Left cardiac atrium (tissue), 4 donors: ENCODE data around the gene SIVA1. TPM values are rescaled to one million over a fixed set of nuclear protein-coding genes. Genes with fewer than 3 reads are reported as not detected.

Source experiments
- ATAC-seq, 2 donors: fragments of 200-7000 bp; cut with Tn5 transposase; one replicate each; pipeline ENCODE4 v1.9.1; 2020; ENCODE audit warnings: mild to moderate bottlenecking in 2 of 2, moderate library complexity in 2 of 2
- DNase-seq: peaks from one replicate; pipeline ENCODE4 v3.0.0-alpha.2; 2020
- intact Hi-C, 2 donors: fragments of 100-400 bp; cut with DNase I; formaldehyde crosslinking; loops; one replicate each; pipeline versions ENCODE4 v1.14.1 to v1.15.1; 2022 to 2023
- total RNA-seq, 2 donors: library from RNA; stranded (reverse); fragmentation: NEBNext Ultra II Directional; extraction: Animal tissue kit (Norgen Biotek cat#: 25700); gene quantifications; one replicate each; pipeline ENCODE4 v1.2.1, GENCODE V29; 2021
- donor health status: DM: no; HTN: yes; CAD: no.
- donor health status: DM: no; HTN: yes; CAD: no; lungs with severe emphysema.
- donor health status: DM: yes; HTN: yes; CAD: no.
- donor health status: Dilated cardiomyopathy.

Gene SIVA1
- total RNA-seq, 2 donors from 2014 or later = 67.6 to 68.7 TPM

DNA sequence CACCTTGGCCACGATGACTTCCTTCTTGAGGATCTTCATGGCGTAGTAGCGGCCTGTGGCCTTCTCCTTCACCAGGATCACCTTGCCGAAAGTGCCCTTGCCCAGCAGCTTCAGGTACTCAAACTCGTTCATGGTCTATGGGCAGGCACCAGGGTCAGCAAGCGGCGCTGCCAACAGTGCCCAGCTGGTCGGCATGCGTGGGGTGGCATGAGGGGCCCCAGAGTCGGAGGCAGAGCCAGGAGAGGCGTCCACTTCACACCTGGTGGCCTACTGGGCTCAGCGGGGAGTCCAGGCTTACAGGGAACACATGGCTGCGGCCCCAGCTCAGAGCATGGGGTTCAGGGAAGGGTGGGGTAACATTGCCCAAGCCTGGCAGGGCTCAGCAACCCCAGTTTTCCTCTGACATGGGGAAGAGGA lies 22.1 kb downstream of the SIVA1 start:
- DNase-seq = no peak
- ATAC-seq = no peak
- intact Hi-C loops = no loop called here

- DNase-seq (no peak), ATAC-seq (no peak)
- intact Hi-C loops = no loop called here
These were observed 23.5 kb downstream of the SIVA1 start for GRCh38 chr14:104776481-104776880.

DNA sequence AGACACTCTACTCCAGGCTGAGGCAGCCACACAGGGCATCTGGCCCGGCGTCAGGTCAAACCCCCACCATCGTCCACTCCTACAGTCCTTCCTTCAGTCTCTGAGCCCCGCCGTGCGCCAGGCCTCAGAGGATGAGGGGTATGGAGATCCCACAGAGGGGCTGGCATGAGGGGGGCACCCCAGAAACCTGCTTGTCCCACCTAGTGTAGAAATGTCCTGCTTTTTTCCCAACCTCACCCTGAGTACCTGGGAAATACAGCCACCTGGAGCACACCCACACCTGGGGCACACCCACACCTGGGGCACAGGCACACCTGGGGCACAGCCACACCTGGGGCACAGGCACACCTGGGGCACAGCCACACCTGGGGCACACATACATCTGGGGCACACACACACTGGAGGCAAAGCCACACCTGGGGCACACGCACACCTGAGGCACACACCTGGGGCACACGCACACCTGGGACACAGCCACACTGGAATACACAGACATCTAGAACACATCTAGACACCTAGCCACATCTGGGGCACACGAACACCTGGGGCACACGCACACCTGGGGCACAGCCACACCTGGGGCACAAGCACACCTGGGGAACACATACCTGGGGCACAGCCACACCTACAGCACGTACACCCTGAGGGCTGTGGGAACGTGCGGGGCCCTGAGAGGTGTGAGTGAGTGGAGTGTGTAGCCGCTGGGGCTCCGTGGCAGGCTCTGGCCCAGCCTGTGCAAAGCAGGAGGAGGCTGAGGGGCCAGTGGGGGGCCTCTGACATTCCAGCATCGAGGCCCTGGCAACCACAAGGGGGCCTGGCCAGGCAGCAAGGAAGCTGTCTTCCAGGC lies 24.2 kb downstream of the SIVA1 start:
- ATAC-seq = no peak
- no peak for DNase-seq
- intact Hi-C loops = no loop called here

- no peak for DNase-seq
- intact Hi-C loops = no loop called here
- ATAC-seq = no peak
These were observed 24.9 kb downstream of the SIVA1 start for GRCh38 chr14:104777808-104778249.

GRCh38 chr14:104778694-104779331 lies 25.9 kb downstream of the SIVA1 start:
- no peak for DNase-seq
- no peak for ATAC-seq
- intact Hi-C loops = no loop called here

DNA sequence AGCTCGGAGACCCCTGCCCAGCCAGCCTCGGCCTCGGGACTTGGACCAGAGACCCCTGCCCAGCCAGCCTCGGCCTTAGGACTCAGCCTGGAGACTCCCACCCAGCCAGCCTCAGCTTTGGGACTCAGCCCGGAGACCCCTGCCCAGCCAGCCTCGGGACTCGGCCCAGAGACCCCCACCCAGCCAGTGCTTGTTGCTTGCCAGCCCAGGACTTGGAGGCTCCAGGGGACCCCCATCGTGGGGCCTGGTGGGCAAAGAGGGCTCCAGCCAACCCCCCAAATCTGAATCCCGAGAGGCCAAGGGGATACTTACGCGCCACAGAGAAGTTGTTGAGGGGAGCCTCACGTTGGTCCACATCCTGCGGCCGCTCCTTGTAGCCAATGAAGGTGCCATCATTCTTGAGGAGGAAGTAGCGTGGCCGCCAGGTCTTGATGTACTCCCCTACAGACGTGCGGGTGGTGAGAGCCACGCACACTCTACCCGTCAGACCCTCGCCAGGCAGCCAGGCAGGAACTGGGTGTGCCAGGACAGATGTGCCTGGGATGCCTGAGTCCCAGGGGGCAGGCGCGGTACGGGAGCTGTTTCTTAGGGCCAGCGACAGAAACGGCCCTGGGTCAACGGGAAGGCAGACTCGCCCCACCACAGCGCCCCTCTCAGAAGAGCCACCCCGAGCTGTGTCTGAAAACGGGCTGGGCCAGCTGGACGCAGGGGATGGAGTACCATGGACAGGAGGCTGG lies 27.0 kb downstream of the SIVA1 start:
- DNase-seq (no peak), ATAC-seq (no peak)
- intact Hi-C loops = no loop called here

DNA sequence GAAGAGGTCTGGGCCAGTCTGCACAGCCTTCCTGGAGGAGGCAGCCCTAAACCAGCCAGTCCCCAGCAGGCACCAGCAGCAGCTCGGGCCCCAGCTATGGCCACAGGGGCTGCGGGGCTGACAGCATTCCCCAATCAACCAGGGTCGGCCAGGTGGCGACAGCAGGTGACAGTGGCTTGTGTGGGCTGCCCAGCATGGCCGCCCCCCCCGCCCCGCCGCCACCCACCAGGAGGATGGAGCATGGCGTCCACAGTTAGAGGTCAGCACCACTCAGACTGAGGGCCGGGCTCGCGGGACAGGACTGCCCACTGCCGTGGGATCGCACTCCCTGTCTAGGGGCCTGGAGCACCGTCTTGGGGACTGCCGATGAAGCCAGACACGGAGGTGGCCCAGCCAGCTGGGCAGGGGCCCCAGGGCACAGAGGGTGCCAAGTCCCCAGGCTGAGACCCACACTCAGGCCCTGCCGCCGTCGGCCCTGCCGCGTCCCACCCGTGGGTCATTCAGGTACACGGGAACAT lies 27.6 kb downstream of the SIVA1 start:
- intact Hi-C loops = no loop called here
- ATAC-seq (no peak), DNase-seq (no peak)

DNA sequence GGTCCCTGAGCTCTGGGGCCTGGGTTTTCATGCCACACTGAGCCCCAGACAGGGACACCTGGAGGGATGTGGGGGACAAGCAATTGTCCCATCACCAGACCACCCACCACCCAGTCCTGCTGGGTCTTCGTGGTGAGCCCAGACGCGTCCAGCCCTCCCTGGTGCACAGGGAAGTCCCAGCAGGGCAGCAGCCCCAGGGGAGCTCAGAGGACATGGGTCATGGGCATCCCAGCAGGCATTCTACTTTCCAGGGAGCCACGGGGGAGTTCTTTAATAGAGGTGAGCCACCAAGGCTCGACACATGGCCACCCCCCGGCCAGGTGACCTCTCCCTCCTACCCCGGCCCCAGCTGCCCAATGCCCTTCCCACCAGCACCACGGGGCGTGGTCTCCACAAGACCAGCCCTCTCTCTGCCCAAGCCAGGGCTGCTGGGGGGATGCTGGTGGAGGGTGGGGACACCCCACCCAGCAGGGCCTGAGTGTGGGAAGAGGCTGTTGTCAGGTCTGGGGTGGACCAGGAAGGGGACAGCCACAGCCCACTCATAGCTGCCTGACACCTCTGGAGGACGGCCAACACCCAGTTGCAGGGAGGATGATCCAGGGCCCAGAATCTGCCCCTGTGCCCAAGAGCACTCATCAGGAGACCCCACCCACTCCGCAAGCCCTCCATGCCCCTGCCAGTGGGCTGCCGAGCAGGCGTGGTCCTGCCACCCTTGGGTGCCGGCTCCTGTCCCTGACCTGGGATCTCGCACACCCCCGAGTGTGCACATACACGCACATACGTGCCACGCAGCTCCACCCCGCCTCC lies 28.5 kb downstream of the SIVA1 start:
- ATAC-seq (no peak), DNase-seq (no peak)

GRCh38 chr14:104782086-104782807 lies 29.3 kb downstream of the SIVA1 start:
- ATAC-seq (no peak), DNase-seq (no peak)
- intact Hi-C loops = no loop called here

More for the DNA sequence above, 28.5 kb downstream of the SIVA1 start:
- intact Hi-C loops = no loop called here

DNA sequence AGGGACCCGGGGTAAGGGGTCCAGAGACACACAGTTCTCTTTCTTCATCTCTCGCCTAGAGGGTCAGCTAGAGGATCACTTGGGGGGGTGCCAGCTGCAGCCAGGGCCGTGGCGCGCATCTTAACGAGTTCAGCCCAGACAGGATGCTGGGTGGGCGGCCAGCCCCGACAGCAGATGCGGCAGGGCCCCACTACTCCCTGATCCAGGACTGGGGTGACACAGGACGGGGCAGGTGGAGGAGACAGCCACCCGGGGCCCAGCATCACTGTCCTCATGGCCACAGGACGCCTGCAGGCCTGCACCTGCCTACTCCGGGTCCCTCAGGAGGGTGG lies 29.8 kb downstream of the SIVA1 start:
- intact Hi-C loops = no loop called here
- no peak for DNase-seq

DNA sequence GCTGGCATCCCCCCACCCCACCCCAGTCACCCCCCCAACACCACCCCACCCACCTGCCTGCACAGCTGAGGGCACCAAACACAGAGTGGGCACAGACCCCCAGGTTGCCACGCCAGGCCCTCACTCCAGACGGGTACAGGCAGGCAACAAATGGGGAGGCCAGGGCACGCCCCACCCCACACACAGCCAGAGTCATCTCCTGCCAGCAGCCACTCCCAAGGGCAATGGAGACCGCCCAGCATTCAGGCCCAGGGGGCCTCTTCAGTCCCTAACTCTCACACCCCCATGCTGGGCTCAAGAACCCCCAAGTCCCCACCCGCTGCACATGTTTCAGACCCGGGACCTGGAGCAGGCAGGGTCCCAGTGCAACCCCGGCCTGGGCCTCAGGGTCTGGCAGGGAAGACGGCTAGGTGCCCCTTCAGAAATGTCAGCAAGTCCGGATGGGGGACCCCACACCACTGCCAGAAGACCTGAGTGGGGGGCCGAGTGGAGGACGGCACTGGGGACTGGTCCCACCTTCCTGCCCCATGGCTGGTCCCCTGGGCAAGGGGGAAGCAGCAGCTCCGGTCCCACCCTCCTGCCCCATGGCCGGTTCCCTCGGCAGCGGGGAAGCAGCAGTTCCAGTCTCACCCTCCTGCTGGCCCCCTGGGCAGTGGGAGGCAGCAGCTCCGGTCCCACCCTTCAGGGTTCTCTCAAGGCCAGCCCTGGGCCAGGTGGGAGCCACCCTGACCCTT lies 30.7 kb downstream of the SIVA1 start:
- DNase-seq = no peak
- no peak for ATAC-seq
- intact Hi-C loops = no loop called here

More for the DNA sequence above, 29.8 kb downstream of the SIVA1 start:
- ATAC-seq = no peak

- intact Hi-C loops = no loop called here
- DNase-seq (no peak), ATAC-seq (no peak)
These were observed 31.2 kb downstream of the SIVA1 start for GRCh38 chr14:104784218-104784568.

GRCh38 chr14:104784846-104785707 lies 32.1 kb downstream of the SIVA1 start:
- DNase-seq (no peak), ATAC-seq (no peak)
- intact Hi-C loops = no loop called here

- ATAC-seq = no peak
- intact Hi-C loops = no loop called here
These were observed 32.7 kb downstream of the SIVA1 start for GRCh38 chr14:104785708-104786080.

GRCh38 chr14:104786091-104786586 lies 33.2 kb downstream of the SIVA1 start:
- peak; percentile 28 to 39 for ATAC-seq
- DNase-seq = no peak
- intact Hi-C loops = no loop called here

More at GRCh38 chr14:104785708-104786080, 32.7 kb downstream of the SIVA1 start:
- DNase-seq = no peak

DNA sequence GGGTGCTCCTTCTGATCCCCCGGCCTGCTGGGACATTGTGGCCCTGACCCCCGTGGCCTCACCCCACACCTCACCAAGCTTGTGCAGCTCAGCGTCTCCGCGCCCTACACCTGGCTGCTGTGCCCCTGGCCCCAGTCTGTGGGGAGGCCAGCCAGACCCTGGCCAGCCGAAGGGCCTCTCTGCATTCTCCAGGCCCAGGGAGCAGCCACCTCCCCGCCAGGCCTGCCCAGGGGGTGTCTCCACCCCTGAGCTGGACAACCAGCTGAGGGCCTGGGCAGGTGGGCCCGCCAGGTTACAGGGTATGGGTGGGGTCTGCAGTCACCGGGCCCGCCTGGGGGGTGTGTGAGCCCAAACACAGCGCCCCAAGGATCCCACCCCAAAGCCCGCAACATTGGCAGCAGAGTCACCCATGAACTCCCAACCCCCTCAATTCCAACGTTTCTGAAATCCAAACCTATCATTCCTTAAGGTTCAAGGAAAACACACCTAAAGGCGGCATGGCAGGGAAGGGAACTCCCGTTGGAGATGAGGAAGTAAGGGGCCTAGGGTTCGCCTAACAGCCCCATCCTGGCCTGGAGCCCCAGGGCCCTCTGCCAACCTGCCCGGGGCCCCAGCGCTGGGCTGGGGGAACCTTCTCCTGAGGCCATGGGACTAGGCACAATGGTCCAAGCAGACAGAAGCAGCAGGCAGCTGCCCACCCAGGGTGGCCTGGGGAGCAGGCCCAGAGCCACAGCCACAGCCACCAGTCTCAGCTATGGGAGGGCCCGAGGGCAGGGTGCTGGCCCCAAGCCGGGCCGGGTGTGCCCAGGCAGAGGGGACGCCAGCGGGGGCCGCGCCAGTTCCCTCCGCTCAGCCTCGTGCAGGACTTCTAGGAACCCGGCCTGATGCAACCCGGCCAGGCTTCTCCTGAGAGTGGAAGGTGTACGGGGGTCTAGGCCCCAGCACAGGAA lies 34.1 kb downstream of the SIVA1 start:
- intact Hi-C loops = no loop called here
- DNase-seq = no peak
- ATAC-seq = peak in 1 of 2 donors; percentile 3
